ENCODE results near the gene ZNF277. TPM values are rescaled to one million over a fixed set of nuclear protein-coding genes. Genes with fewer than 3 reads are reported as not detected.

The ZNF277 gene
- total RNA-seq, 1 experiment from 2014 or later, result 12.8 TPM

DNA sequence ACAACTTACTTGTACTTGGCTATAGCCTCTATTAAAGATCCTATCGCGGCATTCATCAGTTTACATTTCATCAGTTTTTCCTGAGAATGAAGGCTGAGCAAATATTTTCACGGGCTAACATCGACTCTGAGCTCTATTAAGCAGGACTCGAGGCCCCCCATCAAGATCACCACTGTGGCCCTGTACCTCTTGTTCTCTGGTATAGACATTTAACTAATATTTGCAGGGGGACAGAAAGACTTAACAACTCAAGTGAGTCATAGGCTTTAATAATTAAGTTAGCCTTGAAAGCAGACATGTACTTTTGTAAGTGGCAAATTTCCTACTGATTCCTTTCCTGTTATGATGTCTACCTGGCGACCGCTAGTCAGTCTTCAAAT lies 45.7 kb upstream of the ZNF277 start:
- POLR2A ChIA-PET, result no interaction called here
- intact Hi-C loops (cut with micrococcal nuclease; ENCODE audit: unreplicated experiment), result no loop called here
- no peak overlapping the region for H3K4me3 ChIP-seq (ENCODE audit: low read depth in 2 of 2, low read length in 2 of 2)

DNA sequence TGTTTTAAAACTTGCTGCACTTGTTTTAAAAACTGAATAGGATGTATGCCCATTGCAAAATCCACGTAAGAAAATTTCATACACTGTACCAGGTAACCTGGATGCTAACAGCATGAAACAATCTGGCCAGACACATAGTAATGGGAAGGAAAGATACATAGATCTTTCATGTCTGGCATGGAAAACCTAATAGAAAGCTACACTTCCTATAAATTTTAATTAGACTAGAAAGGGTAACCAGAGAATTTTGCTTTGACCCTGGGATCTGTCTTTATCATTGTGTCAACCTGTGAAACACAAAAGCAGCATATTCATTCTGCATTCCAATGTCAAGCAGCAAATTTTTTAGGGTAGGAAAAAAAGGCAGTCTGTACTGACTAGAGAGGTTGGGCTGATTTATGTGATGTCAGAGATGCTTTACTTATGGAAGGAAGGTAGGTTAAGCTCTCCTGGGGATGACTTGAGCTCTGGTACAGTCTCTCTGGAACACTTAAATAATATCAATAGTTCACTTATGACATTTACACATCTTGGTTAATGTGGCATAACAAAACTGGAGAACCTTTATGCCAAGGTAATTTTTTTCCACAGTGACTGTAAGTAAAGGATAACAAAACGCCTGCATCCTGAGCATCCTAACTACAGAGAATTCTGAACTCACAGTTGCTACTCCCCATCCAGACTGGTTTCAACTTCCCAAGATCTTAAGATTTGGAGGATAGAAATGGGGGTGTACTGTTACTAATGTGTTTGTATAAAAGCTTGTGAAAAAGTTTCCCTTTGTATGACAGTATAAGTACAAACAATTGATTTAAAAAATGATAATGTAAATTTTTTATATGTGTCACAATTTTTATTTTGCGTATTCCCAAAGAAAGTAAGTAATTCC lies 45.0 kb upstream of the ZNF277 start:
- ChIA-PET POLR2A (no interaction called here), CTCF (no interaction called here)
- Histone ChIP-seq H3K9me3 (ENCODE audit: control insufficient read depth, insufficient read depth, low read depth, low read length) (no peaks in the 10 kb centered on the region), H3K36me3 (ENCODE audit: control insufficient read depth, insufficient read depth, low read length) (no peaks in the 10 kb centered on the region), H3K27ac (ENCODE audit: low read length) (no peak overlapping the region), H3K27me3 (ENCODE audit: control insufficient read depth, insufficient read depth, low read length) (no peaks in the 10 kb centered on the region), H3K4me3 (ENCODE audit: low read depth in 2 of 2, low read length in 2 of 2) (no peak overlapping the region), H3K4me1 (ENCODE audit: control insufficient read depth, insufficient read depth, low read length) (peaks cover 11% of the 10 kb centered on the region)
- no TSS peak for BruUV-seq (replicated peaks)
- in situ Hi-C loops (cut with HindIII; ENCODE audit: low pct_unique_long_range_greater_than_20kb, low sequenced_read_pairs) (no loop called here), intact Hi-C loops (cut with micrococcal nuclease; ENCODE audit: unreplicated experiment) (no loop called here)
- TF ChIP-seq, protein P1, sequence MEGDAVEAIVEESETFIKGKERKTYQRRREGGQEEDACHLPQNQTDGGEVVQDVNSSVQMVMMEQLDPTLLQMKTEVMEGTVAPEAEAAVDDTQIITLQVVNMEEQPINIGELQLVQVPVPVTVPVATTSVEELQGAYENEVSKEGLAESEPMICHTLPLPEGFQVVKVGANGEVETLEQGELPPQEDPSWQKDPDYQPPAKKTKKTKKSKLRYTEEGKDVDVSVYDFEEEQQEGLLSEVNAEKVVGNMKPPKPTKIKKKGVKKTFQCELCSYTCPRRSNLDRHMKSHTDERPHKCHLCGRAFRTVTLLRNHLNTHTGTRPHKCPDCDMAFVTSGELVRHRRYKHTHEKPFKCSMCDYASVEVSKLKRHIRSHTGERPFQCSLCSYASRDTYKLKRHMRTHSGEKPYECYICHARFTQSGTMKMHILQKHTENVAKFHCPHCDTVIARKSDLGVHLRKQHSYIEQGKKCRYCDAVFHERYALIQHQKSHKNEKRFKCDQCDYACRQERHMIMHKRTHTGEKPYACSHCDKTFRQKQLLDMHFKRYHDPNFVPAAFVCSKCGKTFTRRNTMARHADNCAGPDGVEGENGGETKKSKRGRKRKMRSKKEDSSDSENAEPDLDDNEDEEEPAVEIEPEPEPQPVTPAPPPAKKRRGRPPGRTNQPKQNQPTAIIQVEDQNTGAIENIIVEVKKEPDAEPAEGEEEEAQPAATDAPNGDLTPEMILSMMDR (IDR thresholded peaks at IDR 0.05), result no peak
- TF ChIP-seq SIN3A (IDR thresholded peaks at IDR 0.05; ENCODE audit: borderline replicate concordance, insufficient read depth, low read depth, low read length) (no peak), TCF7L2 (IDR thresholded peaks at IDR 0.05; ENCODE audit: low read depth, low read length) (no peak), POLR2AphosphoS5 (IDR thresholded peaks at IDR 0.05; ENCODE audit: low read depth, low read length) (no peak)
- TF ChIP-seq, protein P2, sequence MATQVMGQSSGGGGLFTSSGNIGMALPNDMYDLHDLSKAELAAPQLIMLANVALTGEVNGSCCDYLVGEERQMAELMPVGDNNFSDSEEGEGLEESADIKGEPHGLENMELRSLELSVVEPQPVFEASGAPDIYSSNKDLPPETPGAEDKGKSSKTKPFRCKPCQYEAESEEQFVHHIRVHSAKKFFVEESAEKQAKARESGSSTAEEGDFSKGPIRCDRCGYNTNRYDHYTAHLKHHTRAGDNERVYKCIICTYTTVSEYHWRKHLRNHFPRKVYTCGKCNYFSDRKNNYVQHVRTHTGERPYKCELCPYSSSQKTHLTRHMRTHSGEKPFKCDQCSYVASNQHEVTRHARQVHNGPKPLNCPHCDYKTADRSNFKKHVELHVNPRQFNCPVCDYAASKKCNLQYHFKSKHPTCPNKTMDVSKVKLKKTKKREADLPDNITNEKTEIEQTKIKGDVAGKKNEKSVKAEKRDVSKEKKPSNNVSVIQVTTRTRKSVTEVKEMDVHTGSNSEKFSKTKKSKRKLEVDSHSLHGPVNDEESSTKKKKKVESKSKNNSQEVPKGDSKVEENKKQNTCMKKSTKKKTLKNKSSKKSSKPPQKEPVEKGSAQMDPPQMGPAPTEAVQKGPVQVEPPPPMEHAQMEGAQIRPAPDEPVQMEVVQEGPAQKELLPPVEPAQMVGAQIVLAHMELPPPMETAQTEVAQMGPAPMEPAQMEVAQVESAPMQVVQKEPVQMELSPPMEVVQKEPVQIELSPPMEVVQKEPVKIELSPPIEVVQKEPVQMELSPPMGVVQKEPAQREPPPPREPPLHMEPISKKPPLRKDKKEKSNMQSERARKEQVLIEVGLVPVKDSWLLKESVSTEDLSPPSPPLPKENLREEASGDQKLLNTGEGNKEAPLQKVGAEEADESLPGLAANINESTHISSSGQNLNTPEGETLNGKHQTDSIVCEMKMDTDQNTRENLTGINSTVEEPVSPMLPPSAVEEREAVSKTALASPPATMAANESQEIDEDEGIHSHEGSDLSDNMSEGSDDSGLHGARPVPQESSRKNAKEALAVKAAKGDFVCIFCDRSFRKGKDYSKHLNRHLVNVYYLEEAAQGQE (IDR thresholded peaks at IDR 0.05; ENCODE audit: insufficient read depth in 1 of 2, low read depth in 2 of 2, low read length in 1 of 2), result no peak
- DNase-seq (ENCODE audit: low read depth, low spot score) (no peak), ATAC-seq (no peak)

More for the DNA sequence above, 45.7 kb upstream of the ZNF277 start:
- H3K36me3 ChIP-seq (ENCODE audit: control insufficient read depth, insufficient read depth, low read length), result no peaks in the 10 kb centered on the region
- H3K27me3 ChIP-seq (ENCODE audit: control insufficient read depth, insufficient read depth, low read length), result no peaks in the 10 kb centered on the region
- in situ Hi-C loops (cut with HindIII; ENCODE audit: low pct_unique_long_range_greater_than_20kb, low sequenced_read_pairs), result no loop called here
- ATAC-seq, result no peak
- H3K27ac ChIP-seq (ENCODE audit: low read length), result no peak overlapping the region
- CTCF ChIA-PET, result no interaction called here
- TF ChIP-seq, protein P1 (IDR thresholded peaks at IDR 0.05), result no peak
- TF ChIP-seq, protein P2 (IDR thresholded peaks at IDR 0.05; ENCODE audit: insufficient read depth in 1 of 2, low read depth in 2 of 2, low read length in 1 of 2), result no peak
- no peak for TF ChIP-seq TCF7L2 (IDR thresholded peaks at IDR 0.05; ENCODE audit: low read depth, low read length)
- no peak for TF ChIP-seq POLR2AphosphoS5 (IDR thresholded peaks at IDR 0.05; ENCODE audit: low read depth, low read length)
- no peak for TF ChIP-seq SIN3A (IDR thresholded peaks at IDR 0.05; ENCODE audit: borderline replicate concordance, insufficient read depth, low read depth, low read length)
- H3K9me3 ChIP-seq (ENCODE audit: control insufficient read depth, insufficient read depth, low read depth, low read length), result no peaks in the 10 kb centered on the region
- H3K4me1 ChIP-seq (ENCODE audit: control insufficient read depth, insufficient read depth, low read length), result peaks cover 11% of the 10 kb centered on the region
- no TSS peak for BruUV-seq (replicated peaks)
- DNase-seq (ENCODE audit: low read depth, low spot score), result no peak
